Measurements from ENCODE around the gene QDPR.
"Not testable (repeated sequence)": the region's sequence is repeated elsewhere in the genome, so short reads cannot be mapped to it uniquely, and the experiment has no call there.

The QDPR gene

GRCh38 chr4:17489721-17490120 lies 22.2 kb downstream of the QDPR start:
- DNase-seq = no peak

GRCh38 chr4:17489123-17489522 lies 22.8 kb downstream of the QDPR start:
- no peak for DNase-seq

GRCh38 chr4:17482716-17483115 lies 29.2 kb downstream of the QDPR start:
- no peak for DNase-seq

GRCh38 chr4:17480955-17481354 lies 30.9 kb downstream of the QDPR start:
- no peak for DNase-seq

- no peak for DNase-seq
These were observed 31.5 kb downstream of the QDPR start for GRCh38 chr4:17480210-17480927.

GRCh38 chr4:17477774-17478472 lies 34.0 kb downstream of the QDPR start:
- no peak for DNase-seq

- no peak for DNase-seq
These were observed 35.0 kb downstream of the QDPR start for GRCh38 chr4:17476853-17477252.

GRCh38 chr4:17475481-17475880 lies 36.4 kb downstream of the QDPR start:
- DNase-seq = no peak

- no peak for DNase-seq
These were observed 41.8 kb downstream of the QDPR start for GRCh38 chr4:17469931-17470674.

GRCh38 chr4:17468619-17469221 lies 43.2 kb downstream of the QDPR start:
- no peak for DNase-seq

GRCh38 chr4:17463606-17464005 lies 48.3 kb downstream of the QDPR start:
- DNase-seq = no peak

GRCh38 chr4:17450269-17450804 lies 61.6 kb downstream of the QDPR start:
- no peak for DNase-seq

- DNase-seq = no peak
These were observed 63.2 kb downstream of the QDPR start for GRCh38 chr4:17448689-17449088.

GRCh38 chr4:17447675-17448298 lies 64.1 kb downstream of the QDPR start:
- peak; percentile 11 for DNase-seq

- DNase-seq = no peak
These were observed 64.8 kb downstream of the QDPR start for GRCh38 chr4:17447056-17447455.

GRCh38 chr4:17442477-17442876 lies 69.4 kb downstream of the QDPR start:
- DNase-seq = not testable (repeated sequence)

- no peak for DNase-seq
These were observed 74.5 kb downstream of the QDPR start for GRCh38 chr4:17437396-17437795.

- no peak for DNase-seq
These were observed 75.2 kb downstream of the QDPR start for GRCh38 chr4:17436750-17437090.
